Left lung (tissue), 10 donors: ENCODE results near the gene TP53INP2. TPM values are rescaled to one million over a fixed set of nuclear protein-coding genes. Genes with fewer than 3 reads are reported as not detected.
"Not testable (repeated sequence)": the region's sequence is repeated elsewhere in the genome, so short reads cannot be mapped to it uniquely, and the experiment has no call there.

ENCODE experiments used
- ATAC-seq: fragments of 200-7000 bp; cut with Tn5 transposase; one replicate; pipeline ENCODE4 v1.9.1; 2020; ENCODE audit warnings: moderate library complexity
- DNase-seq, 4 donors: peaks; one replicate each; pipeline ENCODE4 v3.0.0-alpha.2; 2013 to 2020
- H3K27ac ChIP-seq, 2 donors: fragments of 200-600 bp; sonication (generic) in 1 of 2; one replicate each; pipeline versions ENCODE4 v1.5.0 to v1.8.0; 2020 to 2021
- H3K27me3 ChIP-seq, 2 donors: fragments of 200-600 bp; sonication (generic) in 1 of 2; one replicate each; pipeline versions ENCODE4 v1.5.0 to v1.8.0; 2020 to 2021
- H3K36me3 ChIP-seq, 2 donors: fragments of 200-600 bp; sonication (generic) in 1 of 2; one replicate each; pipeline versions ENCODE4 v1.5.0 to v1.8.0; 2020 to 2021
- H3K4me1 ChIP-seq, 2 donors: fragments of 200-600 bp; one replicate each; pipeline ENCODE4 v1.8.0; 2021
- H3K4me3 ChIP-seq, 2 donors: fragments of 200-600 bp; sonication (generic) in 1 of 2; one replicate each; pipeline versions ENCODE4 v1.5.0 to v1.8.0; 2020 to 2021; ENCODE audit warnings: mild to moderate bottlenecking in 1 of 2
- H3K9me3 ChIP-seq, 2 donors: fragments of 200-600 bp; sonication (generic) in 1 of 2; one replicate each; pipeline versions ENCODE4 v1.5.0 to v1.8.0; 2020 to 2021
- CTCF ChIP-seq, 2 donors: fragments of 200-600 bp; sonication (generic) in 1 of 2; IDR thresholded peaks; one replicate each; pipeline versions ENCODE4 v1.5.0 to v1.8.0; 2021; ENCODE audit warnings: antibody characterized with exemption in 2 of 2
- intact Hi-C, 2 donors: fragments of 100-400 bp; cut with DNase I; formaldehyde crosslinking; loops; one replicate each; pipeline versions ENCODE4 v1.11.2 to v1.14.2; 2022
- polyA plus RNA-seq, 6 donors: library from polyadenylated mRNA; unstranded; fragments of 120-200 nt; gene quantifications; one replicate each; pipeline ENCODE4 v1.2.1, GENCODE V29; 2013; ENCODE audit not compliant: insufficient read length in 6 of 6
- total RNA-seq, 2 donors: library from RNA; stranded (reverse); fragmentation: NEBNext Ultra II Directional; extraction: Animal tissue kit (Norgen Biotek cat#: 25700); gene quantifications; one replicate each; pipeline ENCODE4 v1.2.1, GENCODE V29; 2021
- donor health status: DM: no; HTN: yes; CAD: no.
- donor health status: DM: no; HTN: no; CAD: no.

The TP53INP2 gene
- total and polyA plus RNA-seq, 8 donors, result 5.8 to 41.5 (median 6.9) TPM

DNA sequence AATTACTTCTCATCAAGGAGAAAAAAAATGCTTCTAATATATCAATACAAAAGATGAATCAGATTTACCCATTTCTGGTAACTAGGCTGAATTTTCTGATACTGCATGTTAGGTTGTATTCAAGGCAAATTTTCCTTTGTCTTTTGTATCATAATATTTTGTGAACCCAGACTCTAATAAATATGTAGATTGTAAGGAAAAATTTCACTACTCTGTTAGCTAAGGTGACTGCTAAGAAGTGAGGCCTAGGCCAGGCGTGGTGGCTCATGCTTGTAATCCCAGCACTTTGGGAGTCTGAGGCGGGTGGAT is 12.7 kb downstream of the TP53INP2 start:
- TF ChIP-seq CTCF (IDR thresholded peaks at IDR 0.05), result no peak
- Histone ChIP-seq H3K36me3 (peaks cover 0 to 67% of the 10 kb centered on the region in 2 donors), H3K27me3 (no peaks in the 10 kb centered on the region), H3K4me3 (no peak overlapping the region), H3K9me3 (no peaks in the 10 kb centered on the region), H3K27ac (no peak overlapping the region), H3K4me1 (peaks cover 0 to 5% of the 10 kb centered on the region in 2 donors)
- ATAC-seq (no peak), DNase-seq (no peak)
- intact Hi-C loops, result no loop called here

GRCh38 chr20:34717230-34718095 is 13.3 kb downstream of the TP53INP2 start:
- H3K36me3 ChIP-seq, result peaks cover 0 to 71% of the 10 kb centered on the region in 2 donors
- intact Hi-C loops, result no loop called here

GRCh38 chr20:34719242-34720017 is 15.3 kb downstream of the TP53INP2 start:
- DNase-seq, ATAC-seq, H3K9me3 ChIP-seq, intact Hi-C loops, H3K27ac ChIP-seq, H3K4me1 ChIP-seq, H3K4me3 ChIP-seq, H3K27me3 ChIP-seq: not testable (repeated sequence)
- H3K36me3 ChIP-seq, result peaks cover 0 to 71% of the 10 kb centered on the region in 2 donors

More at GRCh38 chr20:34717230-34718095, 13.3 kb downstream of the TP53INP2 start:
- no peak overlapping the region for H3K27ac ChIP-seq
- no peak for ATAC-seq
- no peak overlapping the region for H3K4me3 ChIP-seq
- no peaks in the 10 kb centered on the region for H3K9me3 ChIP-seq
- H3K27me3 ChIP-seq, result no peaks in the 10 kb centered on the region
- no peak for DNase-seq
- no peak for TF ChIP-seq CTCF (IDR thresholded peaks at IDR 0.05)
- H3K4me1 ChIP-seq, result peaks cover 0 to 5% of the 10 kb centered on the region in 2 donors

- H3K27me3 ChIP-seq, result no peaks in the 10 kb centered on the region
- no peak overlapping the region for H3K4me3 ChIP-seq
- H3K36me3 ChIP-seq, result peaks cover 0 to 72% of the 10 kb centered on the region in 2 donors
- H3K27ac ChIP-seq, result no peak overlapping the region
- no peaks in the 10 kb centered on the region for H3K4me1 ChIP-seq
- intact Hi-C loops, result no loop called here
- ATAC-seq (no peak), DNase-seq (no peak)
- H3K9me3 ChIP-seq, result no peaks in the 10 kb centered on the region
- no peak for TF ChIP-seq CTCF (IDR thresholded peaks at IDR 0.05)
Observed at GRCh38 chr20:34720266-34720665, 16.1 kb downstream of the TP53INP2 start.

DNA sequence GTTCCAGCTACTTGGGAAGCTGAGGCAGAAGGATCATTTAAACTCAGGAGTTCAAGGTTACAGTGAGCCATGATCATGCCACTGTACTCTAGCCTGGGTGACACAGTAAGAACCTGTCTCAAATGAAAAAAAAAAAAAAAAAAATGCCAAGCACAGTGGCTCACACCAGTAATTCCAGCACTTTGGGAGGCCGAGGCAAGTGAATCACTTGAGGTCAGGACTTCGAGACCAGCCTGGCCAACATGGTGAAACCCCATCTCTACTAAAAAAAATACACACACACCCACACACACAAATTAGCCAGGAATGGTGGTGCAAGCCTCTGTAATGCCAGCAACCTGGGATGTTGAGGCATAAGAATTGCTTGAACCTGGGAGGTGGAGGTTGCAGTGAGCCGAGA is 18.4 kb downstream of the TP53INP2 start:
- H3K27me3 ChIP-seq, H3K9me3 ChIP-seq, ATAC-seq, intact Hi-C loops, H3K4me1 ChIP-seq, H3K4me3 ChIP-seq, H3K27ac ChIP-seq, DNase-seq: not testable (repeated sequence)
- peaks cover 0 to 74% of the 10 kb centered on the region in 2 donors for H3K36me3 ChIP-seq

DNA sequence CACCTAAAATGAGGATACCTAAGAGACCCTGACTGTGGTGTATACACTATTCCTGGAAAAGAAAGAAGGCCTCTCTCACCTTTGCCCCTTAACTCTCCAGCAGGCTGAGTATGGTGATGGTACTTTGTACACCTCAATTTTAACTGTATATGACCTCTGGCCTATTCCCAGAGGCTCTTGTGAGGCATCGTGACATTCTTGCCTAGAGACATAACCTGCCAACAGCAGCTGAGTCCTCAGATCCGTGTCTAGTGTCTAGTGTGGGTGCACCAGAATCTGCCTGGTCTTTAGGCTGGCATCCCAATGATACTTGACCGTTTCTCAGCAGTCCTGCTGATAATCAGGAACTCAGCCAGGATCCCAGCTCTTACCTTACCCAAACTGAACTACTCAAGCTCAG is 20.0 kb downstream of the TP53INP2 start:
- no peaks in the 10 kb centered on the region for H3K4me1 ChIP-seq
- no peaks in the 10 kb centered on the region for H3K27me3 ChIP-seq
- no peak for TF ChIP-seq CTCF (IDR thresholded peaks at IDR 0.05)
- no peaks in the 10 kb centered on the region for H3K9me3 ChIP-seq
- no peak overlapping the region for H3K4me3 ChIP-seq
- ATAC-seq (no peak), DNase-seq (no peak)
- no peak overlapping the region for H3K27ac ChIP-seq
- peaks cover 0 to 84% of the 10 kb centered on the region in 2 donors for H3K36me3 ChIP-seq
- intact Hi-C loops, result no loop called here
